Choroid plexus epithelial cell (primary cell): ENCODE measurements around the gene EPHA1.
"Not testable (repeated sequence)": the region's sequence is repeated elsewhere in the genome, so short reads cannot be mapped to it uniquely, and the experiment has no call there.

Experiments used
- DNase-seq: peaks from one replicate; pipeline ENCODE4 v3.0.0-alpha.2; 2010; ENCODE audit warnings: low read depth
- H3K4me3 ChIP-seq: 2 replicates; pipeline ENCODE4 v1.5.1; 2011; ENCODE audit warnings: low read depth, mild to moderate bottlenecking, control low read depth, low read length, moderate library complexity
- TF ChIP-seq, protein P1 (sequence below): conservative IDR thresholded peaks from 2 replicates; pipeline ENCODE4 v1.5.1; 2011; ENCODE audit warnings: low read depth, mild to moderate bottlenecking, control low read depth, inconsistent platforms, low read length, moderate library complexity

Gene EPHA1

DNA sequence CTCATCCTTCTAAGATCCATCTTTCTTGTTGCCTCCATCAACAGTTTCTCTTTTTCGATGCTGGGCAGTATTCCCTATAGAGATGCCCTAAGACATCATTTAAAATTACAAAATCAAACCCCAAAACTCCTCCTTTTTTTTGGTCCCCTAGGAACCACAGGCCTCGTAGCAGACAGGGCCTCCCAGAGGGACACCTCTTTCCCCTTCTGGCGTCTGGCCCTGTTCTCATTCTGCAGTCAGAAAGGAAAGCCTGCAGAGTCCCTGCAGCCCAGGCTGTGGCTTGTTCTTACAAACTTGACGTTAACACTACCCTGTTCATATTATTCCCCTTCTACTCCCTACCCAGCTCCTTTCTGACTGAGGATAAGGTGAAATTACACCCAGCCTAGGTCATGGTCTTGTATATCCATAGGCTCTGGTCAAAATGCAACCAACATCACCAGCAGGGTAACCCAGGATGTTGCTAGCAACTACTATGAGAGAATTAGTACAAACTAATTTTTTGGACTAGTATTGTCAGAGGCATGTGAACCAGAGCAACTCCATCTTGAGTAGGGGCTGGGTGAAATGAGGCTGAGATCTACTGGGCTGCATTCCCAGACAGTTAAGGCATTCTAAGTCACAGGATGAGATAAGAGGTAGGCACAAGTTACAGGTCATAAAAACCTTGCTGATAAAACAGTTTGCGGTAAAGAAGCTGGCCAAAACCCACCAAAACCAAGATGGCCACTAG, 3.5 kb upstream of the EPHA1 start:
- no peak overlapping the region for H3K4me3 ChIP-seq
- DNase-seq: no peak
- TF ChIP-seq, protein P1, sequence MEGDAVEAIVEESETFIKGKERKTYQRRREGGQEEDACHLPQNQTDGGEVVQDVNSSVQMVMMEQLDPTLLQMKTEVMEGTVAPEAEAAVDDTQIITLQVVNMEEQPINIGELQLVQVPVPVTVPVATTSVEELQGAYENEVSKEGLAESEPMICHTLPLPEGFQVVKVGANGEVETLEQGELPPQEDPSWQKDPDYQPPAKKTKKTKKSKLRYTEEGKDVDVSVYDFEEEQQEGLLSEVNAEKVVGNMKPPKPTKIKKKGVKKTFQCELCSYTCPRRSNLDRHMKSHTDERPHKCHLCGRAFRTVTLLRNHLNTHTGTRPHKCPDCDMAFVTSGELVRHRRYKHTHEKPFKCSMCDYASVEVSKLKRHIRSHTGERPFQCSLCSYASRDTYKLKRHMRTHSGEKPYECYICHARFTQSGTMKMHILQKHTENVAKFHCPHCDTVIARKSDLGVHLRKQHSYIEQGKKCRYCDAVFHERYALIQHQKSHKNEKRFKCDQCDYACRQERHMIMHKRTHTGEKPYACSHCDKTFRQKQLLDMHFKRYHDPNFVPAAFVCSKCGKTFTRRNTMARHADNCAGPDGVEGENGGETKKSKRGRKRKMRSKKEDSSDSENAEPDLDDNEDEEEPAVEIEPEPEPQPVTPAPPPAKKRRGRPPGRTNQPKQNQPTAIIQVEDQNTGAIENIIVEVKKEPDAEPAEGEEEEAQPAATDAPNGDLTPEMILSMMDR: no peak

GRCh38 chr7:143410521-143411004, 1.9 kb upstream of the EPHA1 start:
- DNase-seq: no peak
- TF ChIP-seq, protein P1: no peak
- H3K4me3 ChIP-seq: no peak overlapping the region

DNA sequence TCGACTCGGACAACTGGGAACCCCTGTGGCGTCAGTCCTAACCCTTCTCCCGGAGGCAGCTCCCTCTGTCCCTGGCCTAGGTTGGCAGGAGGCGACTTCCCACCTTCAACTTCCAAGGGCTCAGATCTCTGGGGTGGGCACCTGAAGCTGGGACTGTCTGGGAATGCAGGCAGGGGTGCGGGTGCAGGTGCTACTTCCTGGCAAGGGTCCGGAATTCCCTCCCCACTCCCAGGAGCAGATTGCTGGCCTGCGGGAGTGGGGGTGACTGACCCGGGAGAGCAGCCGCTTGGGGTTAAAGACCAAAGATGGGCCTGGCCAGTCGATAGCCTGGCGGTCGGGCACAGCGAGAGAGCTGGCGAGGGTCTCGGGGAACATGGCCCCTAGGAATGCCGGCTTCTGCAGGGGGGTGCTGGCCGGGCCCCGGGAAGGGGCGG, 387 bp downstream of the EPHA1 start:
- no peak for DNase-seq
- TF ChIP-seq, protein P1: no peak
- H3K4me3 ChIP-seq: no peak overlapping the region

GRCh38 chr7:143407287-143408251, 1.1 kb downstream of the EPHA1 start:
- TF ChIP-seq, protein P1: no peak
- H3K4me3 ChIP-seq: no peak overlapping the region
- no peak for DNase-seq

DNA sequence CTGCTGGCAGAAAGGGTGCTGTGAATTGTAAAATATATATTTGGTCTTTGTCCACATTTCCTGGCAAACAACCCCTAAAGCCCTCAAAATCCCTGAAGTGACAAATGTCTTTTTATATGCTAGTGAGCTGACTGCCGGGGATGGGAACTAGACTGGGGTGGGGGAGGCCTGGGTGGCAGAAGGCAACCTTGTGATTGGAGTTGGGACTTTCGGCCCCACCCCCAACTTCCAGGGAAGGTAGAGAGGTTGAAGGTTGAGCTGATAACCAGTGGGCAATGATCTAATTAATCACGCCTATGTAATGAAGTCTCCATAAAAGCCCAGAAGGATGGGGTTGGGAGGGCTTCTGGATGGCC, 2.7 kb downstream of the EPHA1 start:
- no peak for DNase-seq
- TF ChIP-seq, protein P1: no peak
- H3K4me3 ChIP-seq: no peak overlapping the region

GRCh38 chr7:143405173-143406001, 3.3 kb downstream of the EPHA1 start:
- DNase-seq: no peak
- TF ChIP-seq, protein P1: no peak
- H3K4me3 ChIP-seq: no peak overlapping the region

DNA sequence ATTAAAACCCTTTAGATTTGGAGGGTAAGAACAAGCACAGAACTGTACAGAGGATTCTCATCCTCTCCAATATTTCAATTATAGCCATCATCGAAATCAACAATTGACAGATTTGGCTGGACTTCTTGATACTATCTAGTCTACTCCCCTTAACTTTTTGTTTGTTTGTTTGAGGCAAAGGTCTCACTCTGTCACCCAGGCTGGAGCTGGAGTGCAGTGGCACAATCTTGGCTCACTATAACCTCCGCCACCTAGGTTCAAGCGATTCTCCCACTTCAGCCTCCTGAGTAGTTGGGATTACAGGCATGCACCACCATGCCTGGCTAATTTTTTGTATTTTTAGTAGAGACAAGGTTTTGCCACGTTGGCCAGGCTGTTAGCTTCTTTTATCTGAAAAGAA, 6.4 kb downstream of the EPHA1 start:
- not testable (repeated sequence) for H3K4me3 ChIP-seq, DNase-seq
